GM12892 (cell line): ENCODE results near the gene TMEM163.
"Not testable (repeated sequence)": the region's sequence is repeated elsewhere in the genome, so short reads cannot be mapped to it uniquely, and the experiment has no call there.

Experiments
- POLR2A ChIP-seq: IDR thresholded peaks from 2 replicates; pipeline ENCODE4 v1.6.1; 2011; ENCODE audit warnings: low read depth, low read length, control low read depth
- POLR2AphosphoS5 ChIP-seq: IDR thresholded peaks from 2 replicates; pipeline ENCODE4 v1.6.1; 2011; ENCODE audit warnings: low read depth, low read length, control low read depth

DNA sequence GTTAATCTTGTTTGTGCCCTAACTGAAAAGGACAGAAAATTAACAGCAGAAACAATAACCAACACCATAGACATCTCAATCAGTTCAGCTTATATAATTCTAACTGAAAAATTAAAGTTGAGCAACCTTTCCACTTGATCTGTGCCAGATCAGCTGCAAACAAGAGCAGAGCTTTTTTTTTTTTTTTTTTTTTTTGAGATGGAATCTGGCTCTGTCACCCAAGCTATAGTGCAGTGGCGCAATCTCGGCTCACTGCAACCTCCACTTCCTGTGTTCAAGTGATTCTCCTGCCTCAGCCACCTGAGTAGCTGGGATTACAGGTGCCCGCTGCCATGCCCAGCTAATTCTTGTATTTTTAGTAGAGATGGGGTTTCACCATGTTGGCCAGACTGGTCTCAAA lies 103.3 kb downstream of the TMEM163 start:
- TF ChIP-seq POLR2AphosphoS5, POLR2A: not testable (repeated sequence)
